ENCODE data around the gene PLAC9. TPM values are rescaled to one million over a fixed set of nuclear protein-coding genes. Genes with fewer than 3 reads are reported as not detected.
"Not testable (repeated sequence)": the region's sequence is repeated elsewhere in the genome, so short reads cannot be mapped to it uniquely, and the experiment has no call there.

PLAC9 gene
- total RNA-seq = 0.27 TPM

GRCh38 chr10:80132299-80133139 lies at the start of gene PLAC9:
PLAC9 (plus strand) TSS chr10:80132730; CDS start chr10:80132763, 33 bp downstream.
- DNase-seq (ENCODE audit: low read depth in 2 of 3, low spot score in 2 of 3) = no peak

- DNase-seq (ENCODE audit: low read depth in 2 of 3, low spot score in 2 of 3) = peak in 2 of 3 donors; percentile 73 to 90
Measured at GRCh38 chr10:80090121-80090520, 42.4 kb upstream of the PLAC9 start.

GRCh38 chr10:80094231-80094630 lies 38.3 kb upstream of the PLAC9 start:
- DNase-seq (ENCODE audit: low read depth in 2 of 3, low spot score in 2 of 3) = no peak

- DNase-seq (ENCODE audit: low read depth in 2 of 3, low spot score in 2 of 3) = not testable (repeated sequence)
Measured at GRCh38 chr10:80098272-80098671, 34.3 kb upstream of the PLAC9 start.

GRCh38 chr10:80099295-80099694 lies 33.2 kb upstream of the PLAC9 start:
- DNase-seq (ENCODE audit: low read depth in 2 of 3, low spot score in 2 of 3) = not testable (repeated sequence)

GRCh38 chr10:80100116-80100515 lies 32.4 kb upstream of the PLAC9 start:
- DNase-seq (ENCODE audit: low read depth in 2 of 3, low spot score in 2 of 3) = no peak

- no peak for DNase-seq (ENCODE audit: low read depth in 2 of 3, low spot score in 2 of 3)
Measured at GRCh38 chr10:80100861-80101695, 31.5 kb upstream of the PLAC9 start.

GRCh38 chr10:80104066-80104926 lies 28.2 kb upstream of the PLAC9 start:
- DNase-seq (ENCODE audit: low read depth in 2 of 3, low spot score in 2 of 3) = peak in 2 of 3 donors; percentile 65 to 87

GRCh38 chr10:80108576-80109239 lies 23.8 kb upstream of the PLAC9 start:
- DNase-seq (ENCODE audit: low read depth in 2 of 3, low spot score in 2 of 3) = peak in 1 of 3 donors; percentile 23

GRCh38 chr10:80110986-80111385 lies 21.5 kb upstream of the PLAC9 start:
- DNase-seq (ENCODE audit: low read depth in 2 of 3, low spot score in 2 of 3) = no peak

GRCh38 chr10:80118669-80119068 lies 13.9 kb upstream of the PLAC9 start:
- DNase-seq (ENCODE audit: low read depth in 2 of 3, low spot score in 2 of 3) = no peak

- DNase-seq (ENCODE audit: low read depth in 2 of 3, low spot score in 2 of 3) = no peak
Measured at GRCh38 chr10:80122110-80122710, 10.3 kb upstream of the PLAC9 start.

- no peak for DNase-seq (ENCODE audit: low read depth in 2 of 3, low spot score in 2 of 3)
Measured at GRCh38 chr10:80122746-80123145, 9.8 kb upstream of the PLAC9 start.

GRCh38 chr10:80126876-80127275 lies 5.7 kb upstream of the PLAC9 start:
- DNase-seq (ENCODE audit: low read depth in 2 of 3, low spot score in 2 of 3) = no peak

GRCh38 chr10:80131499-80131901 lies 1.0 kb upstream of the PLAC9 start:
- no peak for DNase-seq (ENCODE audit: low read depth in 2 of 3, low spot score in 2 of 3)

GRCh38 chr10:80133206-80133605 lies 676 bp downstream of the PLAC9 start:
- no peak for DNase-seq (ENCODE audit: low read depth in 2 of 3, low spot score in 2 of 3)

GRCh38 chr10:80133687-80134086 lies 1.2 kb downstream of the PLAC9 start:
- not testable (repeated sequence) for DNase-seq (ENCODE audit: low read depth in 2 of 3, low spot score in 2 of 3)

- DNase-seq (ENCODE audit: low read depth in 2 of 3, low spot score in 2 of 3) = no peak
Measured at GRCh38 chr10:80136134-80136571, 3.6 kb downstream of the PLAC9 start.

GRCh38 chr10:80137031-80137862 lies 4.7 kb downstream of the PLAC9 start:
- DNase-seq (ENCODE audit: low read depth in 2 of 3, low spot score in 2 of 3) = no peak
